CD8-positive, alpha-beta memory T cell (primary cell): ENCODE measurements around the gene SOX10. TPM values are rescaled to one million over a fixed set of nuclear protein-coding genes. Genes with fewer than 3 reads are reported as not detected.

ENCODE experiments used
- CTCF ChIA-PET: fragments of 350-600 bp; sonication (Branson Sonifier 250); formaldehyde crosslinking; loops from one replicate; lab custom pipeline; 2021; ENCODE audit warnings: antibody characterized with exemption; lab: Charles Lee
- POLR2A ChIA-PET: fragments of 350-600 bp; sonication (Branson Sonifier 250); formaldehyde crosslinking; loops from one replicate; lab custom pipeline; 2021; ENCODE audit warnings: antibody characterized with exemption; lab: Charles Lee
- DNase-seq, 5 donors: peaks; one replicate each; pipeline versions ENCODE4 v3.0.0 to v3.0.0-alpha.2; 2020 to 2022; ENCODE audit warnings: mixed read lengths in 1 of 5
- H3K27ac ChIP-seq: one replicate; pipeline ENCODE4 v1.7.0; 2013; ENCODE audit warnings: low read depth, mild to moderate bottlenecking, low read length, moderate library complexity
- H3K27me3 ChIP-seq: 2 replicates; pipeline ENCODE4 v1.7.0; 2013; ENCODE audit warnings: low read length, mild to moderate bottlenecking; ENCODE audit not compliant: insufficient read depth, poor library complexity, severe bottlenecking
- H3K36me3 ChIP-seq: 2 replicates; pipeline ENCODE4 v1.7.0; 2013; ENCODE audit warnings: mild to moderate bottlenecking, low read length, moderate library complexity; ENCODE audit not compliant: insufficient read depth
- H3K4me1 ChIP-seq: 2 replicates; pipeline ENCODE4 v1.7.0; 2013; ENCODE audit warnings: mild to moderate bottlenecking, low read length, moderate library complexity; ENCODE audit not compliant: insufficient read depth
- H3K4me3 ChIP-seq: 2 replicates; pipeline ENCODE4 v1.7.0; 2013; ENCODE audit warnings: mild to moderate bottlenecking, low read length
- H3K9me3 ChIP-seq: 2 replicates; pipeline ENCODE4 v1.7.0; 2013; ENCODE audit warnings: mild to moderate bottlenecking, low read length
- H3K27ac Mint-ChIP-seq, 8 donors: one replicate each; pipeline ENCODE4 v1.8.0; 2020 to 2021; ENCODE audit warnings: mixed read lengths in 8 of 8, mild to moderate bottlenecking in 6 of 8, inconsistent platforms in 3 of 8, moderate library complexity in 3 of 8
- H3K27me3 Mint-ChIP-seq, 2 donors: one replicate each; pipeline ENCODE4 v1.8.0; 2020 to 2021; ENCODE audit warnings: mixed read lengths in 2 of 2, mild to moderate bottlenecking in 1 of 2, moderate library complexity in 1 of 2
- H3K36me3 Mint-ChIP-seq, 3 donors: one replicate each; pipeline ENCODE4 v1.8.0; 2020 to 2021; ENCODE audit warnings: mixed read lengths in 3 of 3, inconsistent platforms in 1 of 3, mild to moderate bottlenecking in 1 of 3
- H3K4me1 Mint-ChIP-seq, 3 donors: one replicate each; pipeline ENCODE4 v1.8.0; 2020 to 2021; ENCODE audit warnings: mixed read lengths in 3 of 3, inconsistent platforms in 1 of 3, mild to moderate bottlenecking in 1 of 3
- H3K4me3 Mint-ChIP-seq, 7 donors: one replicate each; pipeline ENCODE4 v1.8.0; 2020 to 2021; ENCODE audit warnings: mixed read lengths in 7 of 7, mild to moderate bottlenecking in 6 of 7, moderate library complexity in 4 of 7, inconsistent platforms in 2 of 7
- H3K9me3 Mint-ChIP-seq, 5 donors: one replicate each; pipeline ENCODE4 v1.8.0; 2020 to 2022; ENCODE audit warnings: mixed read lengths in 5 of 5, mild to moderate bottlenecking in 3 of 5, moderate library complexity in 2 of 5, inconsistent platforms in 1 of 5
- polyA plus RNA-seq: library from polyadenylated mRNA; unstranded; fragments of 300-500 nt; fragmentation: Illumina TruSeq; gene quantifications from one replicate; pipeline ENCODE4 v1.2.3, GENCODE V29; 2021
- total RNA-seq, 2 experiments: library from RNA; stranded (reverse); gene quantifications; one replicate each; pipeline ENCODE4 v1.2.3, GENCODE V29; 2021

Gene SOX10
- total and polyA plus RNA-seq, 3 experiments from 2014 or later: not detected

DNA sequence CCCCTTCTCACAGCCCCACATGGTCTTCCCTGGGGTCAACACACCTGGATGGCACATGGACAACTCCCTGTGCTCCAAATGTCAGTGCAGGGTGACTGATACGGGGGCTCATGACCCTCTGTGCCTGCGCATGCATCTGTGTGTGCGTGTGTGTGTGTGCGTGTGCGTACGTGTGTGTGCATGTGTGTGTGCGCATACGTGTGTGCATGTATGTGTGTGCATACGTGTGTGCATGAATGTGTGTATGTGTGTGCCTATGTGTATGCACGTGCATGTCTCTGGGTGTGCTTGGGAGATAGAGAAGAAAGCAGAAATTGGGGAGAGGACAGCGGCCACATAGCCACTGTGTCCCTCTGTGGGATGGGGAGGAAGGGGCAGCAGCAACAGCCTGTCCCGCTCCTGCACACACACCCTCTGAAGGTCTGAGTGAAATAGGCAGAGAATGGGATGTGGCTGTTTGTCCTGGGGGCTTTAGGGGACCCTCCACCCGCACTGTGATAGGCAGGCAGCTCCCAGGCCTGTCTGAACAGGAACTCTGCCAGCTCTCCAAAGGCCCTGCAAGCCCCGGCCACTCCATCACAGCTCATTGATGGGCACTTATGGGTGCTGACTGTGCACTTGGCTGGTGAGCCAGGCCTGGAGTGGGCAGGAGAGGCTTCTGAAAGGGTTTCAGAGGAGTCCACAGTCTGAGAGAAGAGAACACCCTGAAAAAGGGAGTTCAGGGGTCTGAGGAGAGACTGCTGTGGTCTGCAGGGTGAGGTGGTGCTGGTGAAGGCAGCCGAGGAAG lies 44.2 kb upstream of the SOX10 start:
- no peaks in the 10 kb centered on the region for H3K9me3 Mint-ChIP-seq
- CTCF ChIA-PET: no interaction called here
- H3K4me3 Mint-ChIP-seq: no peak overlapping the region
- POLR2A ChIA-PET: no interaction called here
- H3K27me3 Mint-ChIP-seq: peaks cover 0 to 2% of the 10 kb centered on the region in 2 donors
- no peaks in the 10 kb centered on the region for H3K36me3 ChIP-seq
- no peaks in the 10 kb centered on the region for H3K36me3 Mint-ChIP-seq
- no peaks in the 10 kb centered on the region for H3K9me3 ChIP-seq
- DNase-seq: no peak
- no peak overlapping the region for H3K27ac ChIP-seq
- H3K4me1 ChIP-seq: no peaks in the 10 kb centered on the region
- no peak overlapping the region for H3K4me3 ChIP-seq
- H3K27me3 ChIP-seq: no peaks in the 10 kb centered on the region
- H3K27ac Mint-ChIP-seq: peak overlapping the region in 2 of 8 donors; percentile 11 to 72
- H3K4me1 Mint-ChIP-seq: peaks cover 7 to 9% (median 8%) of the 10 kb centered on the region in 3 donors

DNA sequence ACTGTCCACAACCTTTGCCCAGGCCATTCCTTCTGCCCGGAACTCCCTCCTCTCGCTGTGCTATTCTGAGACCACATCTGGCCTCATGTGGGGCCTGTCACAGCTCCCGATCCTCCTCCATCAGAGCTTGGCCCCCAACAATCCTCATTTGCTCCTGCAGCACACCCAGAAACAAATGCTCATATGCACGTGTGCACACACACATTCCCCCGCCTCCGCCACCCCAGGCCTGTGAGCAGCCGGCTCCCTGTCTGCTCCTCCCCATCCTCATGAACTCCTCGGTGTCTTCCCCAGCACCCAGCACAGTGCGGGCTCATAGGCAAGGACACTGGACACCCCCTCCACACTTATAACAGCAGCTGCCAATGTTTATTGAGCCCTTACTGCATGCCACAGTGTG lies 43.1 kb upstream of the SOX10 start:
- Histone ChIP-seq H3K36me3 (no peaks in the 10 kb centered on the region), H3K4me3 (no peak overlapping the region), H3K27me3 (no peaks in the 10 kb centered on the region), H3K4me1 (no peaks in the 10 kb centered on the region), H3K9me3 (no peaks in the 10 kb centered on the region), H3K27ac (no peak overlapping the region)
- Mint-ChIP-seq H3K9me3 (no peaks in the 10 kb centered on the region), H3K4me3 (peak overlapping the region in 2 of 7 donors; percentile 27 to 35), H3K27ac (peak overlapping the region in 2 of 8 donors; percentile 70 to 73), H3K36me3 (no peaks in the 10 kb centered on the region), H3K4me1 (peaks cover 7 to 9% (median 8%) of the 10 kb centered on the region in 3 donors), H3K27me3 (peaks cover 0 to 2% of the 10 kb centered on the region in 2 donors)
- ChIA-PET POLR2A (interaction anchor here (0.6 kb wide), 1 partner anchor 391 kb away, joined by 7 read pairs; no protein-coding TSS in a partner anchor), CTCF (no interaction called here)
- no peak for DNase-seq

DNA sequence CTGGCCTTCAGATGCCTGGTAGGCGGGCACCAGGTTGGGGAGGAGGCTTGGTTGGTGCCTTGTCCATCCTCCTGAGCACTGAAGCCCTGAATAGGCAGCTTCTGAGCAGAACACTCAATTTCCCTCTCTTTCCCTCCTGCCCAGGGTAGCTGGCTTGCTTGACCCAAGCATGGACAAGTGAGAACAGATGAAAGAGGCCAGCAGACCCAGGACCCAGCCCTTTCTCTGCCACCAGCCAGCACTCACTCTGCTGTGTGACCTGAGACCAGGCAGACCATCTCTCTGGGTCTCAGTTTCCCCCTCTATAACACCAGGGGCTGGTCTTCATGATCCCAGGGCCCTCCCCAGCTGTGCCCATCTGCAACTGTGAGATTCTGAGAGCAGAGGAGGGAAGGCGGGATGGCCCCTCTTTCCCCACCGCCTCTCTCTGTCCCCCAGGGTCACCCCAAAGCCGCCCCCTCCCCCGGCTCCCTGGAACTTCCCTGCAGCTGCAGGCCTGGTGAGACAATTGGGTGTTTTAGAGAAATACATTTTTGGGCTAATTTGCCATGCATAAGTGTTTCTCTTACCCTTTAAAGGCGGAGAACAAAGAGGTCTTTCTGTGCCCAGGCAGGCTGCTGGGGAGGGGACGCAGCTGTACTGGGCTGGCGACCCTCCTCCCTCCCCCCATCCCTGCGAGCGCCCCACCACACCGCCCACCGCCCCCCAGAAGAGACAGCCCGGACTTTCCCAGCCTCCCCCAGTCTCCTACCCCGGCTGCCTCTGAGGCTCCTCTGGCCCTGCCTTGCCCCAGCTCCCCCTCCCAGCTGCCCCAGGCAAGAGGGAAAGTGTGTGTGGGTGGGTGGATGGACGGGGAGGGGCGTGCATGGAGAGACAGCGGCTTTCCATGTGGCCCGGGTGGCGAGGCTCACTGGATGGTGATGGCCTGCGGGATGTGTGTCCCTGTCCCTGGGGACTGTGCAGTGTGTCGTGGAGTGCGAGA lies 42.1 kb upstream of the SOX10 start:
- Mint-ChIP-seq H3K27me3 (peaks cover 0 to 2% of the 10 kb centered on the region in 2 donors), H3K27ac (peak overlapping the region in 1 of 8 donors; percentile 66), H3K36me3 (no peaks in the 10 kb centered on the region), H3K9me3 (no peaks in the 10 kb centered on the region), H3K4me1 (peaks cover 7 to 9% (median 8%) of the 10 kb centered on the region in 3 donors), H3K4me3 (peak overlapping the region in 1 of 7 donors; percentile 35)
- Histone ChIP-seq H3K4me1 (no peaks in the 10 kb centered on the region), H3K36me3 (no peaks in the 10 kb centered on the region), H3K27ac (no peak overlapping the region), H3K27me3 (no peaks in the 10 kb centered on the region), H3K9me3 (no peaks in the 10 kb centered on the region), H3K4me3 (no peak overlapping the region)
- ChIA-PET POLR2A (interaction anchor here (0.6 kb wide), 1 partner anchor 392 kb away, joined by 7 read pairs; no protein-coding TSS in a partner anchor), CTCF (no interaction called here)
- DNase-seq: no peak

DNA sequence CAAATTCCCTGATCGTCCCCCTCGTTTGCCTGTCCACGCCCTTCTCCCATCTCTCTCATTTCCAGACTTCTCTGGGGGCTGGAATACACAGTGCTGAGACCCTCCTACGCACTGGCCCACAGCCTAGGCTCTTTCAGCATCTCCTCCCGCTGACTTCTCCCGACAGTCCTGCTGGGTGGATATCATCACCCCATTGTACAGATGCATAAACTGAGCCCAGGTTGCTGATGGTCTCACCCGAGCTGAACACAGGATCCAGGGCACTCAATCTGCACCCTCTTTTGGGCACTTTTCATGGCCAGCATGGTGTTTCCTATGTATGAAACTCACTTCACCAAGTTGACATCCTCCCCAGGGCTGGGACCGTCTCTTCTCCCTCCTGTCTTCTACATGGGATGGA lies 41.2 kb upstream of the SOX10 start:
- Histone ChIP-seq H3K27me3 (no peaks in the 10 kb centered on the region), H3K9me3 (no peaks in the 10 kb centered on the region), H3K4me1 (no peaks in the 10 kb centered on the region), H3K36me3 (no peaks in the 10 kb centered on the region), H3K4me3 (no peak overlapping the region), H3K27ac (no peak overlapping the region)
- Mint-ChIP-seq H3K9me3 (no peaks in the 10 kb centered on the region), H3K4me1 (peaks cover 7 to 9% (median 8%) of the 10 kb centered on the region in 3 donors), H3K36me3 (no peaks in the 10 kb centered on the region), H3K27ac (peak overlapping the region in 1 of 8 donors; percentile 68), H3K4me3 (no peak overlapping the region), H3K27me3 (peaks cover 0 to 2% of the 10 kb centered on the region in 2 donors)
- CTCF ChIA-PET: no interaction called here
- DNase-seq: no peak
- POLR2A ChIA-PET: no interaction called here

DNA sequence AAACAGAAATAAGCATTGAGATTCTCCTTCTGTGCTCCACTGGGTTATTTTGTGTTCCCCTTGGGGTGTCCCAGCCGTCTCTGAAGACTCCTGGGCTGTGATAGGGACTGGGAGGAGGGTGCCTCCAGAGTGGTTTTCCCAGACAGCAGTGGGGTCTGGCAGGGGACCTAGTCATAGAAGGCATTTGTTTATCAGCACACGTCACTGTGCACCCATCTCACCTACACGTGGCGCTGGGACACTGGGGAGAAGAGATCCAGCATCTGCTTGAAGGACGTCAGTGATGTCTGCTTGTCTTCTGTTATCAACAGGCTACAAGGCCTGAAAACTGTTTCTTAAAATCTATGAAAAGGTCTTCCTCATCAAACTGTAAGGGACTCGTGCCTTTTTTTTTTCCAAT lies 38.7 kb upstream of the SOX10 start:
- CTCF ChIA-PET: no interaction called here
- no peaks in the 10 kb centered on the region for H3K9me3 Mint-ChIP-seq

DNA sequence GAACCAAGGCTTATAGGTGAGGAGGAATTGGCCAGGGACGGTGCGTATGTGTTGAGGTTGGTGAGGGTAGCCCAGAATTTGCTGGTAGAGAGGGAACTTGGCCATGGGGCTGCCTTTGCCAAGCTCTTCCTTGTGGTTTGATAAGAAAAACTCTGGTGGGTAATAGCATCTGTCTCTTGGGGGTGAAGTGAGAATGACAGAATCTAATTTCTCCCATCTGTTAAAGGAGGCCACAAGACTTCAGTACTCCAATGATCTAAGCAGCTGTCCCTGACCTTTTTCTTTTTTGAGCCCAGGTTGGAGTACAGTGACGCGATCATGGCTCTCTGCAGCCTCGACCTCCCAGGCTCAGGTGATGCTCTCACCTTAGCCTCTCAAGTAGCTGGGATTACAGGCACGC lies 36.9 kb upstream of the SOX10 start:
- Mint-ChIP-seq H3K9me3 (no peaks in the 10 kb centered on the region), H3K4me3 (no peak overlapping the region), H3K27ac (peak overlapping the region in 1 of 8 donors; percentile 74), H3K4me1 (peaks cover 0 to 5% (median 0%) of the 10 kb centered on the region in 3 donors), H3K27me3 (peaks cover 0 to 6% of the 10 kb centered on the region in 2 donors), H3K36me3 (no peaks in the 10 kb centered on the region)
- Histone ChIP-seq H3K36me3 (no peaks in the 10 kb centered on the region), H3K4me1 (no peaks in the 10 kb centered on the region), H3K27me3 (no peaks in the 10 kb centered on the region), H3K4me3 (no peak overlapping the region), H3K27ac (no peak overlapping the region), H3K9me3 (no peaks in the 10 kb centered on the region)
- ChIA-PET CTCF (no interaction called here), POLR2A (no interaction called here)
- no peak for DNase-seq

More for the DNA sequence above, 38.7 kb upstream of the SOX10 start:
- POLR2A ChIA-PET: no interaction called here
- Mint-ChIP-seq H3K4me1 (peaks cover 8 to 9% (median 8%) of the 10 kb centered on the region in 3 donors), H3K4me3 (no peak overlapping the region), H3K27ac (peak overlapping the region in 1 of 8 donors; percentile 17), H3K36me3 (no peaks in the 10 kb centered on the region), H3K27me3 (peaks cover 0 to 2% of the 10 kb centered on the region in 2 donors)
- Histone ChIP-seq H3K36me3 (no peaks in the 10 kb centered on the region), H3K27ac (no peak overlapping the region), H3K4me1 (no peaks in the 10 kb centered on the region), H3K9me3 (no peaks in the 10 kb centered on the region), H3K4me3 (no peak overlapping the region), H3K27me3 (no peaks in the 10 kb centered on the region)
- DNase-seq: no peak

DNA sequence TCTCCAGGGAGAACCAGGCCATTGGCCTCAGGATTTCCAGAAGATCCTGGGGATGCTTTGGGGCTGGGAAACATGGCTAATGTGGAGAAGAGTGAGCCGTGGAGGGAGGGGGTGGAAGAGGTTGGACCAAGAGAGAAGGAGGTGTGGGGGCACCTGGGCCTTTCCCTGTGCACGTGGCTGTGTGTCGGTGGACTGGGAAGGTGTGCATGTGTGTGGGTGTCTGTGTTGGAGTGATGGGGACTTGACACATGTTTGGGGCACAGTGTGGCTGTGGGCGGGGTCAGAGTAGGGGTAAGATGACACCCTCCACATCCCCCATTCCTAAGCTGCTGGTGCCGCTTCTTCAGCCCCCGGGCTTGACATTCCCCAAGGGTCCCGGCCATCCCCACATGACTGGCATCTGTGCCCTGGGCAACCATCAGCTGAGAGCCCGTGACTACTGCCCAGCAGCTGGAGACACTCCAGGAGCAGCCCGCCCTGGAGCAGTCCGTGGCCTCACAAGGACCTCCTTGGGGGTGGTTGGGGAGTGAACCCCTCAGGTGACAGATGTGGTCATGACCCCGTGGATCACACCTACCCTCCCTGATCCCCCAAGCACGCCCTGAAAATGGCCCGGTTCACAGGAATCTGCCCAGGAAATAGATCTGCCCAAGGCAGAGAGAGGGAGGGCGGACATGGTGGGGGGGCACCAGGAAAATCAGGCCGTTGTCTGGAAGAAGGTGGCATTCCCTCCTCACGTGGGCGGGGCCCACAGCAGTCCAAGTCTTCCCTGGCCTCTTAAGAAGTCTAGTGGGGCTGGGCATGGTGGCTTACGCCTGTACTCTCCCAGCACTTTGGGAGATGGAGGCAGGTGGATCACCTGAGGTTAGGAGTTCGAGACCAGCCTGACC lies 34.8 kb upstream of the SOX10 start:
- Histone ChIP-seq H3K4me1 (no peaks in the 10 kb centered on the region), H3K27me3 (no peaks in the 10 kb centered on the region), H3K27ac (no peak overlapping the region), H3K4me3 (no peak overlapping the region), H3K9me3 (no peaks in the 10 kb centered on the region), H3K36me3 (no peaks in the 10 kb centered on the region)
- Mint-ChIP-seq H3K4me3 (no peak overlapping the region), H3K27ac (peak overlapping the region in 2 of 8 donors; percentile 29 to 33), H3K4me1 (peaks cover 0 to 5% (median 0%) of the 10 kb centered on the region in 3 donors), H3K27me3 (peaks cover 0 to 6% of the 10 kb centered on the region in 2 donors), H3K36me3 (no peaks in the 10 kb centered on the region), H3K9me3 (no peaks in the 10 kb centered on the region)
- ChIA-PET POLR2A (no interaction called here), CTCF (no interaction called here)
- no peak for DNase-seq
